Tibial nerve (tissue), 3 donors: ENCODE data around the gene DOCK2.

ENCODE experiments used
- CTCF ChIP-seq, 5 experiments: fragments of 200-600 bp in 3 of 5; fragments of 450-650 bp in 2 of 5; sonication (generic) in 3 of 5; IDR thresholded peaks; one replicate each; pipeline ENCODE4 v1.5.1; 2016 to 2019; ENCODE audit warnings: antibody characterized with exemption in 5 of 5, mild to moderate bottlenecking in 3 of 5, moderate library complexity in 2 of 5
- POLR2A ChIP-seq, 2 donors: fragments of 450-650 bp; IDR thresholded peaks; one replicate each; pipeline ENCODE4 v1.6.1; 2017; ENCODE audit warnings: antibody characterized with exemption in 2 of 2, mild to moderate bottlenecking in 2 of 2, moderate library complexity in 2 of 2

GRCh38 chr5:169702693-169703481 is 65.8 kb downstream of the DOCK2 start:
- TF ChIP-seq POLR2A (IDR thresholded peaks at IDR 0.05) (no peak), CTCF (IDR thresholded peaks at IDR 0.05) (no peak)
